ENCODE measurements around the gene FPR3. TPM values are rescaled to one million over a fixed set of nuclear protein-coding genes. Genes with fewer than 3 reads are reported as not detected.

The FPR3 gene
- total RNA-seq, 1 donor from 2014 or later = not detected

GRCh38 chr19:51784109-51784785, 10.7 kb upstream of the FPR3 start:
- Mint-ChIP-seq H3K4me3 (no peak overlapping the region), H3K36me3 (no peaks in the 10 kb centered on the region), H3K27me3 (ENCODE audit: low read depth) (peaks cover 15% of the 10 kb centered on the region), H3K9me3 (peaks cover 8% of the 10 kb centered on the region), H3K27ac (no peak overlapping the region), H3K4me1 (no peaks in the 10 kb centered on the region)
- TF ChIP-seq, protein P1, sequence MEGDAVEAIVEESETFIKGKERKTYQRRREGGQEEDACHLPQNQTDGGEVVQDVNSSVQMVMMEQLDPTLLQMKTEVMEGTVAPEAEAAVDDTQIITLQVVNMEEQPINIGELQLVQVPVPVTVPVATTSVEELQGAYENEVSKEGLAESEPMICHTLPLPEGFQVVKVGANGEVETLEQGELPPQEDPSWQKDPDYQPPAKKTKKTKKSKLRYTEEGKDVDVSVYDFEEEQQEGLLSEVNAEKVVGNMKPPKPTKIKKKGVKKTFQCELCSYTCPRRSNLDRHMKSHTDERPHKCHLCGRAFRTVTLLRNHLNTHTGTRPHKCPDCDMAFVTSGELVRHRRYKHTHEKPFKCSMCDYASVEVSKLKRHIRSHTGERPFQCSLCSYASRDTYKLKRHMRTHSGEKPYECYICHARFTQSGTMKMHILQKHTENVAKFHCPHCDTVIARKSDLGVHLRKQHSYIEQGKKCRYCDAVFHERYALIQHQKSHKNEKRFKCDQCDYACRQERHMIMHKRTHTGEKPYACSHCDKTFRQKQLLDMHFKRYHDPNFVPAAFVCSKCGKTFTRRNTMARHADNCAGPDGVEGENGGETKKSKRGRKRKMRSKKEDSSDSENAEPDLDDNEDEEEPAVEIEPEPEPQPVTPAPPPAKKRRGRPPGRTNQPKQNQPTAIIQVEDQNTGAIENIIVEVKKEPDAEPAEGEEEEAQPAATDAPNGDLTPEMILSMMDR (IDR thresholded peaks at IDR 0.05; ENCODE audit: unreplicated experiment) = no peak
- no peak for DNase-seq (ENCODE audit: low spot score in 2 of 2, unreplicated experiment in 2 of 2)

GRCh38 chr19:51784922-51785690, 9.9 kb upstream of the FPR3 start:
- Mint-ChIP-seq H3K4me3 (no peak overlapping the region), H3K36me3 (no peaks in the 10 kb centered on the region), H3K9me3 (peaks cover 8% of the 10 kb centered on the region), H3K27me3 (ENCODE audit: low read depth) (peaks cover 8% of the 10 kb centered on the region), H3K4me1 (no peaks in the 10 kb centered on the region), H3K27ac (no peak overlapping the region)
- DNase-seq (ENCODE audit: low spot score in 2 of 2, unreplicated experiment in 2 of 2) = no peak
- TF ChIP-seq, protein P1 (IDR thresholded peaks at IDR 0.05; ENCODE audit: unreplicated experiment) = no peak

DNA sequence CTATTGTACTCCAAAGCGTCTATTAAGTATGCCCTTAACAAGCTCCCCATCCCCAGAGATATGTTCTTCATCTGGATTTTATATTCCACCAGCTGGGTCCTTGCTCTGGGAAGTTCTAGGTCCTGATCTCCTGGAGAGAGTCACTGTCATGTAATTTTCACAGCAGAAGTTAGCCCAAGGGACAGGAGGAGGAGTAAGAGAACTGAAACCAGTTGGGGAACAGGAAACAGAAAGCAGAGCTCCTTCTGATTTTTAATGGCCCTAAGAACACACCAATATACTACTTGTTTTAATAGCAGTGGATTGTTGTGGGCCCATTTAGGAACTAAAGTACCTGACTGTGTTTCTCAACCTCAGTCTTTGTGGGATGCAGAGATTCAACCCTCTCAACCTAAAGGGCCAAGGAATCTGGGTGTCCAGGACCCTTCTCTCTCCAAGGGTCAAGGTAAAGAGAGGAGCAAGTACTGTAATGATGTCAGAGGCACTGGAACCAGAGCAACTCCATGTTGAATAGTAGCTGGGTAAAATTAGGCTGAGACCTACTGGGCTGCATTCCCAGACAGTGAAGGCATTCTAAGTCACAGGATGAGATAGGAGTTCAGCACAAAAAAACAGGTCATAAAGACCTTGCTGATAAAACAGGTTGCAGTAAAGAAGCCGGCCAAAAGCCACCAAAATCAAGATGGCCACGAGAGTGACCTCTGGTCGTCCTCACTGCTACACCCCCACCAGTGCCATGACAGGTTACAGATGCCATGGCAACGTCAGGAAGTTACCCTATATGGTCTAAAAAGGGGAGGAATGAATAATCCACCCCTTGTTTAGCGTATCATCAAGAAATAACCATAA, 8.1 kb upstream of the FPR3 start:
- no peak overlapping the region for H3K27ac Mint-ChIP-seq
- H3K9me3 Mint-ChIP-seq = peaks cover 20% of the 10 kb centered on the region
- no peak overlapping the region for H3K4me3 Mint-ChIP-seq
- no peak for DNase-seq (ENCODE audit: low spot score in 2 of 2, unreplicated experiment in 2 of 2)
- TF ChIP-seq, protein P1 (IDR thresholded peaks at IDR 0.05; ENCODE audit: unreplicated experiment) = no peak
- H3K36me3 Mint-ChIP-seq = no peaks in the 10 kb centered on the region
- no peaks in the 10 kb centered on the region for H3K27me3 Mint-ChIP-seq (ENCODE audit: low read depth)
- H3K4me1 Mint-ChIP-seq = no peaks in the 10 kb centered on the region

DNA sequence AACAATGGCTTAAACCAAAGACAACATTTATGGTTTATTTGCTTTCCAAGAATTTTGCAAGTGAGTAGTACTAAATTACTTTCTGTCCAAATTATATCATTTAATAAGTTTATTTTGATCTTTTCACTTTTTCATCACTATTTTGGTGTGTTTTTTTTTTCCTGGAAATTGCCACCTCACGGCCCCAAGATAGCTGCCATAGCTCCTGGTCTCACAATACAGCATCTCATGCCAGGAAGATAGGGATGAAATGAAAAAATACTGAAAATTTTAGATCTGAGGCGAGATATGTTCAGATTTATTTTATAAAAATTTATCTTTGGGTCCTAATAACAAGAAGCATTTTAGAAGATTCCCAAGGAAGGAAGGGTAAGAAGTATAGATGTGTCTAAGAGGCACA, 6.9 kb upstream of the FPR3 start:
- H3K27ac Mint-ChIP-seq = no peak overlapping the region
- no peaks in the 10 kb centered on the region for H3K27me3 Mint-ChIP-seq (ENCODE audit: low read depth)
- no peak overlapping the region for H3K4me3 Mint-ChIP-seq
- DNase-seq (ENCODE audit: low spot score in 2 of 2, unreplicated experiment in 2 of 2) = no peak
- peaks cover 24% of the 10 kb centered on the region for H3K9me3 Mint-ChIP-seq
- H3K4me1 Mint-ChIP-seq = no peaks in the 10 kb centered on the region
- no peaks in the 10 kb centered on the region for H3K36me3 Mint-ChIP-seq
- TF ChIP-seq, protein P1 (IDR thresholded peaks at IDR 0.05; ENCODE audit: unreplicated experiment) = no peak

DNA sequence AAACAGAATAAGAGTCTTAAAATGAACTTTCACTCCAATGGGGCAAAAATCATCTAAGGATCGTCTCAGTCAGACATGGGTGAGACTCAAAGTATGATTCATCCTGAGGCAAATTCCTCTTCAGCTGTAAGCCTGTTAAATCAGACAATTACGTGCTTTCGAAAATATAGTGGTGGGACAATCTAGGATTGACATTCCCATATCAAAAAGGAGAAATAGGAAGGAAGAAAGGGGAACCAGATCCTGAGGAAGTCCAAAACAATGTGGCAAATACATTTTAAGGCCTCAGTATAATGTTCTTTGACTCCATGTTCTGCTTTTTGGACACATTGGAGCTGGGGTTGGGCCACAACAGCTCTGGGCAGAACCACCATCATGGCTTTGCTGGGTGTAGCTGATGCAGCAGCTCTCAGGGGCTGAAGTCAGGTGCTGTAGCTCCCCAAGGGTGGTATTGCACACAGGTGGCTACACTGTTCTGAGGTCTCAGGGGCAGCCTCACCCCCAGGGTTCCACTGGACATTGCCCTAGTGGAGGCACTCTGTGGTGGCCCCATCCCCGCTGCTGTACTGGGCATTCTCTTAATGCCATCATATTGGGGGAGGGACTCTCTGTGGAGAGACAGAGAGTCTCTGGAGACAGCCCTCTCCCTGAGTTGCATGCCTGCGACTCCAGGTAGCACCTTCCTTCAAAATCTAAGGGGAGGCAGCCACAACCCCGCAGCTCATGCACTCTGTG, 5.7 kb upstream of the FPR3 start:
- peaks cover 33% of the 10 kb centered on the region for H3K9me3 Mint-ChIP-seq
- no peak for DNase-seq (ENCODE audit: low spot score in 2 of 2, unreplicated experiment in 2 of 2)
- TF ChIP-seq, protein P1 (IDR thresholded peaks at IDR 0.05; ENCODE audit: unreplicated experiment) = no peak
- no peaks in the 10 kb centered on the region for H3K4me1 Mint-ChIP-seq
- H3K36me3 Mint-ChIP-seq = no peaks in the 10 kb centered on the region
- H3K27ac Mint-ChIP-seq = no peak overlapping the region
- H3K27me3 Mint-ChIP-seq (ENCODE audit: low read depth) = no peaks in the 10 kb centered on the region
- H3K4me3 Mint-ChIP-seq = no peak overlapping the region
